GM12873 (cell line): ENCODE data around the gene CLDN20.

Experiments used
- TF ChIP-seq, protein P1 (sequence below): IDR thresholded peaks from 2 replicates; pipeline ENCODE4 v1.5.1; 2012; ENCODE audit warnings: low read depth, mild to moderate bottlenecking, moderate library complexity, low read length, control low read depth; ENCODE audit not compliant: insufficient read depth; ENCODE audit errors: missing control alignments

CLDN20 gene

DNA sequence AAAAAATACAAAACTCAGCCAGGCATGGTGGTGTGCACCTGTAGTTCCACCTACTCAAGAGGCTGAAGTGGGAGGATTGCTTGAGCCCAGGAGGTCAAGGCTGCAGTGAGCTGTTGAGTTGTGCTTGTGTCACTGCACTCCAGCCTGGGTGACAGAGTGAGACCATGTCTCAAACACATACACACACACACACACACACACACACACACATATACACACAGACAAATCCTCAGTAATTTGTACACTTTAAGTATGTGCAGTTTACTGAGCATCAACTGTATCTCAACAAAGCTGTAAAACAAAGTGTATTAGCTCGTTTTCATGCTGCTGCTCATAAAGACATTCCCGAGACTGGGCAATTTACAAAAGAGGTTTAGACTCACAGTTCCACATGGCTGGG lies 43.1 kb downstream of the CLDN20 start:
- TF ChIP-seq, protein P1, sequence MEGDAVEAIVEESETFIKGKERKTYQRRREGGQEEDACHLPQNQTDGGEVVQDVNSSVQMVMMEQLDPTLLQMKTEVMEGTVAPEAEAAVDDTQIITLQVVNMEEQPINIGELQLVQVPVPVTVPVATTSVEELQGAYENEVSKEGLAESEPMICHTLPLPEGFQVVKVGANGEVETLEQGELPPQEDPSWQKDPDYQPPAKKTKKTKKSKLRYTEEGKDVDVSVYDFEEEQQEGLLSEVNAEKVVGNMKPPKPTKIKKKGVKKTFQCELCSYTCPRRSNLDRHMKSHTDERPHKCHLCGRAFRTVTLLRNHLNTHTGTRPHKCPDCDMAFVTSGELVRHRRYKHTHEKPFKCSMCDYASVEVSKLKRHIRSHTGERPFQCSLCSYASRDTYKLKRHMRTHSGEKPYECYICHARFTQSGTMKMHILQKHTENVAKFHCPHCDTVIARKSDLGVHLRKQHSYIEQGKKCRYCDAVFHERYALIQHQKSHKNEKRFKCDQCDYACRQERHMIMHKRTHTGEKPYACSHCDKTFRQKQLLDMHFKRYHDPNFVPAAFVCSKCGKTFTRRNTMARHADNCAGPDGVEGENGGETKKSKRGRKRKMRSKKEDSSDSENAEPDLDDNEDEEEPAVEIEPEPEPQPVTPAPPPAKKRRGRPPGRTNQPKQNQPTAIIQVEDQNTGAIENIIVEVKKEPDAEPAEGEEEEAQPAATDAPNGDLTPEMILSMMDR: no peak

DNA sequence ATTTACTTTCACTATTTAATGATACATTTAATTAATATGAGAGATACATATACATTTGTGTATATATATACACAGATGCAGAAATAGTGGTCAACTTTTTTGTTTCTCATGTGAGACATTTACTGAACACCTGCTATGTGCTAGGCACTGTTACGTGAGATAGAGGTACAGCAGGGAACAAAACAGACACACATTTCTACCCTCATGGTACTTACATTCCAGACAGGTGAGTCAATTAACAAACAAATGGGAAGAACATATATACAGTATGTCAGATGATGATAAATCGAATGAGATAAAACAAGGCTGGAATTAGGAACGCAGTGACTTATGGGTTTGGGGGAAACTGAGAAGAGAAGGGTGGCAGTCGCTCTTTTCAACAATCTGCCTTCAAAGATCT lies 45.3 kb downstream of the CLDN20 start:
- TF ChIP-seq, protein P1: no peak

DNA sequence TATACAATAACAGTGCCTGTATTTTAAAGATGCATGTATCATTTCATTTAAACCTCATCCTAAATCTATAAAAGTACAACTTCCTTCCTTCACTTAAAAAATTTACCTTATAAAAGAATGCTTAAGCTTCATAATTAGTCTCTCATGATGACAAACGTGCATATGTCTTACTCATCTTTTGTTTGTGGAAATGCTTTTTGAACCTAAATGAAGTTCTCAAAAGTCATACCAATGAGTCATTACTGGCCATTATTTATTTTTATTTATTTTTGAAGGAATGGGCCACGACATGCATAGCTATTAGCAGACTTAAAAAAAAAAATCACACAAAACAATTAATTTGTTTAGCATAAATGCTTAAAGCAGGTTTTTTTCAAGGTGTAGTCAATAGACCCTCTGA lies 46.8 kb downstream of the CLDN20 start:
- TF ChIP-seq, protein P1: no peak

DNA sequence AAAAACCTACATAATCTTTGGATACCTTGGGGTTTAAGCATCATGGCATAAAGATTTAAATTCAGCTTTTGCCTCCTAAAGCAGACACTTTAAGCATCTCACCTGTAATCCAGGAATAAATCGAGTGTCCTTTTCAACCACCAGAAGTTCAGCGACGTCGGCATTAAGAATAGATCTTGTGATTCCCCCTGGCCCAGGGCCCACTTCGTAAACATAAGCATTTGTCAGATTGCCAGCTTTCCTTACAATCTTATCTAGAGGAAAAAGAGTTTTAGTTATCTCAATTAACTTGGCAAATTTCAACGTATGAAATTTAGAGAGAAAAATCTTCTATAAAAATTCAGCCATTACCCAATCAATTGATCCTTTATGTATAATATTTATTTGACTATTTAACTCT lies 47.3 kb downstream of the CLDN20 start:
- TF ChIP-seq, protein P1: no peak

DNA sequence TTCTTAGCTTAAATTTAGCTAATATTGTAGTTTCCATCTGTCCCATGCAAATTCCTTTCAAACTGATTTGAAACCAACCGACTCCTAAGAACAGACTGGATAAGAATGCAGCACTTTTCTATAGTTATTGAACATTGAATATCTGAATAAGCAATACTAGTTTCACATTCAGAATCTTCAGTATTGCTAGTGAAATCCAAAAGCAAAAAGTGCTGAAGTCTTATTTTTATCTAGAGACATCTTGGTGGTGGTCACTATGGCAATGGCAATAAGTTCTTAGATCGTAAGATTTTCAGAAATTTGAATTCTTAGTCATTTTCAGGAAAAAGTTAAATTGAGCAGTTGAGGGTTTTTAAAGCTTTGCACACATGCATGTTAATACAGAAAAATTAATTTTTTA lies 47.8 kb downstream of the CLDN20 start:
- TF ChIP-seq, protein P1: no peak

DNA sequence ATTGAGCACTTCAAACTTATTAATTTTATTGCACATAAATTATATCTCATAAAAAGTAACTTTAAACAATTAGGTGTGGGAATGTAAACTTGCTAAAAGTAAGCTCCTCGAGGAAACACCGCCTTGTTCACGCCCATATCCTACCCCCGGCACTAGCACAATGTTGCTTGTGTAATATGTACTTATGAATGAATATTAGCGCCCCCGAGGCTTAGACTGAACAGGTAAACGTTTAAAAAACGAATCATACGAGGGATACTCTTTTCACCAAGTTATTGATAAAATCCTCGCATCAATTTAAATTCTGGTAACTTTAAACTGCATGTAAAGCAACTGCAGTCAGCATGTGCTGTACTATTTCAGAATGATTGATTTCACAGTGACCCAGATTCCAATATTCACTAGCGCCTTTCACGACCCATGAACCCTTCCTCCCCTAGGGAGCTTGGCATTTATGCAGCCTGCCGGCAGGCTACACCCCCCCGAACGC lies 49.8 kb downstream of the CLDN20 start:
- TF ChIP-seq, protein P1: no peak

DNA sequence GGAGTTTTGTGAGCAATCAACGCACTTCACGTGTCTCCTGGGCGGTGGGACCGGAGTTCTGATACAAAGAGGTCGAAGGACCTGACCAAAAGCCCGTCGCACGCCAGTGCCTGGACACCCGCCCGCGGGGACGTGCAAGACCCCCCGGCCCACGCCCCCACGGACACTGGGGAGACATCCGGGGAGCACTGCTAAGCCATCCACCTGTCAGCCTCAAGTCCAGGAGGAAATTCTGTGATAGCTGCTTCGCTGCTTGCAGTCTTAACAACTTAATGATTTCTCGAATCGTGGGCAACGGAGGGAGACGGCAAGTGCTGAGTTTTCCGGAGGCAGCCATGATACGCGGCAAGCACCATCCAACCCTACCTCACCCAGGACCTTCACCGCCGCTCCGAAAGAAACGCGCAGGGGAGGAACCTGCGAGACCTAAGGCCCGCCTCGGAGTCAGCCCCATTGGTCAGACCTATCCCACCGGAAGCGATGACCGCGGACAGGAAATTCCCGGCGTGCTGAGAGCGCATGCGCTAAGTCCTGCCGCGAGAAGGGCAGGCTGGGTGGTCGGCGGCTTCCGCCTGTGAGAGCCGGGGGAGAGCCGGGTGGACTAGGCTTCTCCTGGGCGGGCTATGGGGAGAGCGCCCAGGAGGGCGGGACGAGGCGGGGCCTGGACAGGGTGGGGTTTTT lies 50.4 kb downstream of the CLDN20 start, which contains the start of gene TFB1M:
TSS of gene TFB1M (minus strand) at position 393 of the 681 bp plus-strand sequence. CDS start at position 337, 56 bp downstream.
- TF ChIP-seq, protein P1: no peak
